CD8-positive, alpha-beta memory T cell (primary cell): ENCODE data around the gene HIVEP2. TPM values are rescaled to one million over a fixed set of nuclear protein-coding genes. Genes with fewer than 3 reads are reported as not detected.
A peak's percentile ranks its signal among the peaks of the same experiment; 100 is the strongest.

ENCODE experiments used
- CTCF ChIA-PET: fragments of 350-600 bp; sonication (Branson Sonifier 250); formaldehyde crosslinking; loops from one replicate; lab custom pipeline; 2021; ENCODE audit warnings: antibody characterized with exemption; lab: Charles Lee
- POLR2A ChIA-PET: fragments of 350-600 bp; sonication (Branson Sonifier 250); formaldehyde crosslinking; loops from one replicate; lab custom pipeline; 2021; ENCODE audit warnings: antibody characterized with exemption; lab: Charles Lee
- DNase-seq, 5 donors: peaks; one replicate each; pipeline versions ENCODE4 v3.0.0 to v3.0.0-alpha.2; 2020 to 2022; ENCODE audit warnings: mixed read lengths in 1 of 5
- H3K27ac ChIP-seq: one replicate; pipeline ENCODE4 v1.7.0; 2013; ENCODE audit warnings: low read depth, mild to moderate bottlenecking, low read length, moderate library complexity
- H3K27me3 ChIP-seq: 2 replicates; pipeline ENCODE4 v1.7.0; 2013; ENCODE audit warnings: low read length, mild to moderate bottlenecking; ENCODE audit not compliant: insufficient read depth, poor library complexity, severe bottlenecking
- H3K36me3 ChIP-seq: 2 replicates; pipeline ENCODE4 v1.7.0; 2013; ENCODE audit warnings: mild to moderate bottlenecking, low read length, moderate library complexity; ENCODE audit not compliant: insufficient read depth
- H3K4me1 ChIP-seq: 2 replicates; pipeline ENCODE4 v1.7.0; 2013; ENCODE audit warnings: mild to moderate bottlenecking, low read length, moderate library complexity; ENCODE audit not compliant: insufficient read depth
- H3K4me3 ChIP-seq: 2 replicates; pipeline ENCODE4 v1.7.0; 2013; ENCODE audit warnings: mild to moderate bottlenecking, low read length
- H3K9me3 ChIP-seq: 2 replicates; pipeline ENCODE4 v1.7.0; 2013; ENCODE audit warnings: mild to moderate bottlenecking, low read length
- H3K27ac Mint-ChIP-seq, 8 donors: one replicate each; pipeline ENCODE4 v1.8.0; 2020 to 2021; ENCODE audit warnings: mixed read lengths in 8 of 8, mild to moderate bottlenecking in 6 of 8, inconsistent platforms in 3 of 8, moderate library complexity in 3 of 8
- H3K27me3 Mint-ChIP-seq, 2 donors: one replicate each; pipeline ENCODE4 v1.8.0; 2020 to 2021; ENCODE audit warnings: mixed read lengths in 2 of 2, mild to moderate bottlenecking in 1 of 2, moderate library complexity in 1 of 2
- H3K36me3 Mint-ChIP-seq, 3 donors: one replicate each; pipeline ENCODE4 v1.8.0; 2020 to 2021; ENCODE audit warnings: mixed read lengths in 3 of 3, inconsistent platforms in 1 of 3, mild to moderate bottlenecking in 1 of 3
- H3K4me1 Mint-ChIP-seq, 3 donors: one replicate each; pipeline ENCODE4 v1.8.0; 2020 to 2021; ENCODE audit warnings: mixed read lengths in 3 of 3, inconsistent platforms in 1 of 3, mild to moderate bottlenecking in 1 of 3
- H3K4me3 Mint-ChIP-seq, 7 donors: one replicate each; pipeline ENCODE4 v1.8.0; 2020 to 2021; ENCODE audit warnings: mixed read lengths in 7 of 7, mild to moderate bottlenecking in 6 of 7, moderate library complexity in 4 of 7, inconsistent platforms in 2 of 7
- H3K9me3 Mint-ChIP-seq, 5 donors: one replicate each; pipeline ENCODE4 v1.8.0; 2020 to 2022; ENCODE audit warnings: mixed read lengths in 5 of 5, mild to moderate bottlenecking in 3 of 5, moderate library complexity in 2 of 5, inconsistent platforms in 1 of 5
- polyA plus RNA-seq: library from polyadenylated mRNA; unstranded; fragments of 300-500 nt; fragmentation: Illumina TruSeq; gene quantifications from one replicate; pipeline ENCODE4 v1.2.3, GENCODE V29; 2021
- total RNA-seq, 2 experiments: library from RNA; stranded (reverse); gene quantifications; one replicate each; pipeline ENCODE4 v1.2.3, GENCODE V29; 2021

HIVEP2 gene
- total and polyA plus RNA-seq, 3 experiments from 2014 or later = 15.4 to 37.2 (median 37.1) TPM

DNA sequence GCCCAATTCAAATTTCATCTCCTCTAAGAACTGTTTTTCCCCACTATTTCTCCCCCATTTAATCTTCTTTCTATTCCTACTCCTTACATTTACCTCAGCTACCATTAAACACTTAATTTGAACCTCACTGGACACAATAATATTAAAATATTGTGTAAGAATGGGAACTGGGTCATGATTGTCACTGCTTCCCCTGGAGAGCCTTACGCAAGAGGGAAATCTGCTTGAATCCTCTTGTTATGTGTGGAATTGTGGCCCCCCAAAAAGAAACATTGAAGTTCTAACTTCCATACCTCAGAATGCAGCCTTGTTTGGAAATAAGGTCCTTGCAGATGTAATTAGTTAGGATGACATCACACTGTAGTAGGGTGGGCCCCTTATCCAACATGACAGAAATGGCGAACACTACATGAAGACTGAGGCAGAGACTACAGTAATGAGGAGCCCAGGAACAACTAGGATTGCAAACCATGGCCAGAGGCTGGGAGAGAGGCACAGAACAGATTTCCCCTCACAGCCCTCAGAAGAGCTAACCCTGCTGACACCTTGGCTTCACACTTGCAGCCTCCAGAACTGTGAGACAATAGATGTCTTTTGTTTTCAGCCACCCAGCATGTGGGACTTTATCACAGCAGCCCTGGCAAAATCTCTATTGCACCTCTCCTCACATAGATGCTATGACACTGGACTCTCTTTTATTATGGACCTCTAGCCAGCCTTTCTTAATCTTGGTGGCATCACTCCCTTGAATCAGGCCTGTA, 29.9 kb downstream of the HIVEP2 start:
- Histone ChIP-seq H3K4me3 (no peak overlapping the region), H3K27ac (no peak overlapping the region), H3K9me3 (no peaks in the 10 kb centered on the region), H3K4me1 (peaks cover 81% of the 10 kb centered on the region), H3K27me3 (no peaks in the 10 kb centered on the region), H3K36me3 (no peaks in the 10 kb centered on the region)
- H3K4me3 Mint-ChIP-seq = peak overlapping the region; percentile 1 to 81 (median 44)
- DNase-seq = peak in 4 of 5 donors; percentile 18 to 63 (median 28)
- ChIA-PET POLR2A (interaction anchor here (1.4 to 5.6 kb wide), 2 partner anchors 12 to 58 kb away, joined by 4 to 36 read pairs; no protein-coding TSS in a partner anchor), CTCF (interaction anchor here (1.2 to 4.9 kb wide), 3 partner anchors 8 to 31 kb away, joined by 3 to 26 read pairs (median 3); no protein-coding TSS in a partner anchor)
- peaks cover 84 to 93% (median 92%) of the 10 kb centered on the region in 3 donors for H3K4me1 Mint-ChIP-seq
- H3K9me3 Mint-ChIP-seq = no peaks in the 10 kb centered on the region
- peak overlapping the region; percentile 97 to 100 (median 99) for H3K27ac Mint-ChIP-seq
- H3K27me3 Mint-ChIP-seq = no peaks in the 10 kb centered on the region
- peaks cover 0 to 16% (median 6%) of the 10 kb centered on the region in 3 donors for H3K36me3 Mint-ChIP-seq

DNA sequence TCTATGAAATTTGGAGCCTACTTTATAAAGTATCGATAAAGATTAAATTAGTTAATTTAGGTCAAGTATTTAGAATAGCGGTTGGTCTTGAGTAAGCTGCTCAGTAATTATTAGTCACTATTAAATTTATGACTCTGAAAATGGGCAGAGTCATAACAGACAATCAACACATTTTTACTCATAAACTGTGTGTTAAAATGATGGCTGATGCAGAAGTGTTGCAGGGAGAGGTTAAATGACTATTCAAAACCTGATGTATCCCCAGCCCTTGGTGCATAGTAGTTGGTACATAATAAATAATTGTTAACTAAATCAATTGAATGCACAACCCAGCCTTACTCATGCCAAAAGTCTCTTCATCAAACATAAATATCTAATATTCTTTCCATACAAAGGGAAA, 30.6 kb downstream of the HIVEP2 start:
- peaks cover 85 to 93% (median 92%) of the 10 kb centered on the region in 3 donors for H3K4me1 Mint-ChIP-seq
- CTCF ChIA-PET = interaction anchor here (0.8 to 4.9 kb wide), 5 partner anchors 9 to 32 kb away, joined by 3 to 26 read pairs (median 4); no protein-coding TSS in a partner anchor
- peaks cover 0 to 15% (median 6%) of the 10 kb centered on the region in 3 donors for H3K36me3 Mint-ChIP-seq
- no peak for DNase-seq
- no peak overlapping the region for H3K4me3 ChIP-seq
- no peaks in the 10 kb centered on the region for H3K27me3 ChIP-seq
- peak overlapping the region in 3 of 7 donors; percentile 16 to 92 (median 82) for H3K4me3 Mint-ChIP-seq
- POLR2A ChIA-PET = interaction anchor here (0.6 to 5.6 kb wide), 3 partner anchors 12 to 850 kb away, joined by 3 to 36 read pairs (median 4); no protein-coding TSS in a partner anchor
- no peaks in the 10 kb centered on the region for H3K9me3 ChIP-seq
- peaks cover 81% of the 10 kb centered on the region for H3K4me1 ChIP-seq
- H3K36me3 ChIP-seq = no peaks in the 10 kb centered on the region
- H3K27ac ChIP-seq = no peak overlapping the region
- peak overlapping the region; percentile 97 to 100 (median 99) for H3K27ac Mint-ChIP-seq
- no peaks in the 10 kb centered on the region for H3K27me3 Mint-ChIP-seq
- no peaks in the 10 kb centered on the region for H3K9me3 Mint-ChIP-seq

DNA sequence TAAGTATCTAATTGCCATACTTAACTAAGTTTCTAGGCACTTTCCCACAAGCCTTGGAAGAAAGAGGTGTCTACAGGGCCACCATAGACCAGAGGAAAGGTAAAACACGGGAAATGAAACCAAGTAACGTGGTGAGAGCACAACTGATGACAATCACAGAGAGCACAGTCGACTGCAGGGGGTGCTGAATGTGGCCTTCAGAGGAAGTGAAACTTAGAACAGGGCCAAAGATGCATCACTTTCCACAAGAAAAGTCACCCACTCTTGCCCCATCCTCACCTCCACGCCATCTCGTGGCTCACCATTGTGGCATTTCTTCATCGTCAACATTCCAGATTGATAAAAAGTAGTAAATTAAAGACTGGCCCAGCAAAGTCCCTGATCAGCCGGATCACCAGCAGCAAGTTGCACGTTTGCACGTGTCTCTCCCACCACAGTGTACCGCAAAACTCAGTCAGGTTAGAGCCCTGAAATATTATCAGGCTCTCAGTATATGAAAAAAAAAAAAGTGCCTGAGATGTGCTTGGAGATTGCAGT, 31.4 kb downstream of the HIVEP2 start:
- Mint-ChIP-seq H3K36me3 (peaks cover 0 to 14% (median 6%) of the 10 kb centered on the region in 3 donors), H3K27me3 (no peaks in the 10 kb centered on the region), H3K27ac (peak overlapping the region; percentile 97 to 100 (median 99)), H3K4me1 (peaks cover 84 to 90% (median 90%) of the 10 kb centered on the region in 3 donors), H3K4me3 (peak overlapping the region; percentile 82 to 92 (median 86)), H3K9me3 (no peaks in the 10 kb centered on the region)
- no peaks in the 10 kb centered on the region for H3K27me3 ChIP-seq
- POLR2A ChIA-PET = interaction anchor here (0.6 to 5.6 kb wide), 4 partner anchors 10 to 851 kb away, joined by 3 to 36 read pairs (median 4); no protein-coding TSS in a partner anchor
- peak overlapping the region; percentile 52 for H3K27ac ChIP-seq
- peaks cover 79% of the 10 kb centered on the region for H3K4me1 ChIP-seq
- no peaks in the 10 kb centered on the region for H3K36me3 ChIP-seq
- peak overlapping the region; percentile 66 for H3K4me3 ChIP-seq
- CTCF ChIA-PET = interaction anchor here (0.8 to 4.9 kb wide), 10 partner anchors 9 to 33 kb away, joined by 3 to 26 read pairs (median 4); no protein-coding TSS in a partner anchor
- no peaks in the 10 kb centered on the region for H3K9me3 ChIP-seq
- peak; percentile 43 to 84 (median 75) for DNase-seq

DNA sequence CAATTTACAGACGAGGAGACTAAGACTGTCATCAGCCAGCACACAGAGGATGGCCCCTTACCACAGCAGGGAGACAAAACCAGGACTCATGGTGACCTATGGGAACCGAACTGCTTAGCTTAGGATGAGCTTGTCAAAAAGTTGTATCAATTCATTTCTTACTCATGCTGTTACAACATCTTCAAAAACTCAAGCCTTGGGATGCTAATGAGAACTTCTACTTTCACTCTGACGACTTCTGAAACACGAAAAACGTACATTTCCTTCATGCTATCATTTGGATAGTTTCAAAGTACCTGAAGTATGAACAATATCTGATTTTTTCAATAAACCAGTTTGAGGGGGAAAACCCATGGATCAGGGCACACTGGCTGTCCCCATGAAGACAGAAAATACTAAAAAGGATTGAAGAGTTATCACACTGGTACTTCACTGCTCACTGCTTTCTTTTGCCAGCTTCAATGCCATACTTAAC, 31.9 kb downstream of the HIVEP2 start:
- DNase-seq = no peak
- CTCF ChIA-PET = interaction anchor here (0.9 to 1.7 kb wide), 5 partner anchors 9 to 29 kb away, joined by 3 to 6 read pairs (median 4); no protein-coding TSS in a partner anchor
- H3K36me3 Mint-ChIP-seq = peaks cover 0 to 12% (median 5%) of the 10 kb centered on the region in 3 donors

DNA sequence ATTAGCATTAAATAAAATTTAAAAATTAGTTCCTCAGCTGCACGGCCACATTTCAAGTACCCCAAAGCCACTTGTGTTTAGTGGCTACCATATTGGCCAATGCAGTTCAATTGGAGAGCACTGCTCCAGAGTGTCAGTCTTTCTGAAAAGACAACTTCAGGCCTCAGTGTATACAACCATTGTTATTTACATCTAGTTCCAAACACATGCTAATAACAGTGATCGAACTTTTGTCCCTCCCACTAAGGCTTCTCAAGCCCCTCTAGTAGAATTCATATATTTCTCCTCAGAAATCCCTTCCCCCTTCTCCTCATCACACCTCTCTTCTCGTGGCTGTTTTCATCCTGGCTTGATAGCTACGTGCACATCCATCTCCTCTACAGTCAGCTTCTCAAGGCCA, 32.9 kb downstream of the HIVEP2 start:
- ChIA-PET CTCF (interaction anchor here (1.4 to 1.7 kb wide), 2 partner anchors 15 to 23 kb away, joined by 4 to 6 read pairs; no protein-coding TSS in a partner anchor), POLR2A (interaction anchor here (1.2 to 5.6 kb wide), 2 partner anchors 8 to 15 kb away, joined by 4 to 36 read pairs; no protein-coding TSS in a partner anchor)
- H3K36me3 ChIP-seq = no peaks in the 10 kb centered on the region
- no peaks in the 10 kb centered on the region for H3K9me3 Mint-ChIP-seq
- H3K36me3 Mint-ChIP-seq = peaks cover 0 to 13% (median 4%) of the 10 kb centered on the region in 3 donors
- no peak overlapping the region for H3K27ac ChIP-seq
- H3K27me3 ChIP-seq = no peaks in the 10 kb centered on the region
- H3K9me3 ChIP-seq = no peaks in the 10 kb centered on the region
- H3K4me3 ChIP-seq = no peak overlapping the region
- H3K4me1 Mint-ChIP-seq = peaks cover 90 to 97% (median 95%) of the 10 kb centered on the region in 3 donors
- H3K27me3 Mint-ChIP-seq = no peaks in the 10 kb centered on the region
- H3K4me3 Mint-ChIP-seq = peak overlapping the region; percentile 4 to 87 (median 83)
- no peak for DNase-seq
- H3K27ac Mint-ChIP-seq = peak overlapping the region; percentile 1 to 100 (median 99)
- H3K4me1 ChIP-seq = peaks cover 85% of the 10 kb centered on the region

More for the DNA sequence above, 31.9 kb downstream of the HIVEP2 start:
- peak overlapping the region; percentile 97 to 100 (median 99) for H3K27ac Mint-ChIP-seq
- H3K27me3 Mint-ChIP-seq = no peaks in the 10 kb centered on the region
- Histone ChIP-seq H3K4me3 (peak overlapping the region; percentile 66), H3K36me3 (no peaks in the 10 kb centered on the region), H3K27ac (peak overlapping the region; percentile 52), H3K27me3 (no peaks in the 10 kb centered on the region), H3K9me3 (no peaks in the 10 kb centered on the region), H3K4me1 (peaks cover 81% of the 10 kb centered on the region)
- no peaks in the 10 kb centered on the region for H3K9me3 Mint-ChIP-seq
- H3K4me1 Mint-ChIP-seq = peaks cover 83 to 91% (median 90%) of the 10 kb centered on the region in 3 donors
- peak overlapping the region; percentile 82 to 92 (median 86) for H3K4me3 Mint-ChIP-seq
- POLR2A ChIA-PET = interaction anchor here (1.2 to 5.6 kb wide), 2 partner anchors 9 to 14 kb away, joined by 4 to 36 read pairs; no protein-coding TSS in a partner anchor

DNA sequence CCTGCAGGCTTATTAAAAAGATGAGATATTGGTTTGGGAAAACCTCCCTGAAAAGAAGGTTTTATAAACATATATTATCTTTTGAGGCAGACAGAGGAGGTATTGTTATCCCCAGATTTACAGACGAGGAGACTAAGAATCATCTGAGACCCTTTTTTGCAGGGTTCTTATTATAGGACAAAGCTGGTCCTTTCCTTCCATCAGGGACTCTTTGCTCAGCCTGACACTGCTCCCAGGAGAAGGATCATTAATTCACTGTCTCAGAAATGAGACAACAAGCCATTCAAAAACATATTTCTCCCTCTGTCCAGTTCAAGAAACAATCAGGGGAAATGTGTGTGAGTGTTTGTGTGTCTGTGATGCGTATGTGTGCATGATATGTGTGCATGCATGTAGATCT, 33.5 kb downstream of the HIVEP2 start:
- H3K27me3 ChIP-seq = no peaks in the 10 kb centered on the region
- H3K36me3 Mint-ChIP-seq = peaks cover 0 to 15% (median 3%) of the 10 kb centered on the region in 3 donors
- H3K27ac Mint-ChIP-seq = peak overlapping the region; percentile 12 to 98 (median 62)
- no peak for DNase-seq
- POLR2A ChIA-PET = interaction anchor here (5.6 kb wide), 1 partner anchor 15 kb away, joined by 36 read pairs; no protein-coding TSS in a partner anchor
- H3K4me1 Mint-ChIP-seq = peaks cover 91 to 97% (median 96%) of the 10 kb centered on the region in 3 donors
- H3K4me3 Mint-ChIP-seq = peak overlapping the region in 1 of 7 donors; percentile 24
- H3K27me3 Mint-ChIP-seq = no peaks in the 10 kb centered on the region
- no peaks in the 10 kb centered on the region for H3K9me3 Mint-ChIP-seq
- H3K36me3 ChIP-seq = no peaks in the 10 kb centered on the region
- no peak overlapping the region for H3K4me3 ChIP-seq
- H3K9me3 ChIP-seq = no peaks in the 10 kb centered on the region
- CTCF ChIA-PET = no interaction called here
- H3K27ac ChIP-seq = no peak overlapping the region
- H3K4me1 ChIP-seq = peaks cover 82% of the 10 kb centered on the region

DNA sequence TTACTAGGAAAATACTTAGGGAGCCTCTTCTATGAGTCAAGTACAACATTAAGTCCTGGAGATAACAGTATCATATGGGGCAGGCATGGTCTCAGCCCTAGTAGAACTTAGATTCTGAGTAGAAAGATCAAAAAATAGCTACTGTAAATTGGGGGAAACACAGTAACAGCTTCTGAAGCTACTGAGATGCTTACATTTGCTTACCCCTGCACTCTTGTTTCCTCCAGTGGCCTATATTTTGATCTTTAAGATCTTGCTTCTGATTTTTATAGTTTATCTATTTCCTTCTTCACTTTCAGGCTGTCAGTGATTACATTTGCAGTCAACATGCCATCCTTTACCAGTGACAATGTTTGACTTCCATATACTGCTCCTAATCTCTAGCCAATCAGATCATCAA, 35.3 kb downstream of the HIVEP2 start:
- Histone ChIP-seq H3K4me3 (no peak overlapping the region), H3K9me3 (no peaks in the 10 kb centered on the region), H3K27ac (no peak overlapping the region), H3K27me3 (no peaks in the 10 kb centered on the region), H3K4me1 (peaks cover 72% of the 10 kb centered on the region), H3K36me3 (no peaks in the 10 kb centered on the region)
- CTCF ChIA-PET = interaction anchor here (0.7 to 1.0 kb wide), 3 partner anchors 17 to 217 kb away, joined by 3 read pairs; no protein-coding TSS in a partner anchor
- no peaks in the 10 kb centered on the region for H3K9me3 Mint-ChIP-seq
- peaks cover 0 to 14% (median 3%) of the 10 kb centered on the region in 3 donors for H3K36me3 Mint-ChIP-seq
- peaks cover 79 to 82% (median 80%) of the 10 kb centered on the region in 3 donors for H3K4me1 Mint-ChIP-seq
- no peak for DNase-seq
- H3K4me3 Mint-ChIP-seq = peak overlapping the region in 5 of 7 donors; percentile 11 to 60 (median 45)
- H3K27me3 Mint-ChIP-seq = no peaks in the 10 kb centered on the region
- H3K27ac Mint-ChIP-seq = peak overlapping the region; percentile 57 to 98 (median 79)
- POLR2A ChIA-PET = interaction anchor here (0.7 to 1.0 kb wide), 2 partner anchors 34 to 38 kb away, joined by 3 to 6 read pairs; no protein-coding TSS in a partner anchor
